H1 (cell line): ENCODE measurements around the gene CHST3. TPM values are rescaled to one million over a fixed set of nuclear protein-coding genes. Genes with fewer than 3 reads are reported as not detected.

ENCODE experiments used
- CTCF ChIA-PET: fragments of 300-600 bp; sonication (Branson Sonifier 250); formaldehyde crosslinking; loops from one replicate; lab custom pipeline; 2021; ENCODE audit not compliant: partially characterized antibody; lab: Charles Lee
- POLR2A ChIA-PET: fragments of 300-600 bp; sonication (Branson Sonifier 250); formaldehyde crosslinking; loops from one replicate; lab custom pipeline; 2021; ENCODE audit warnings: inconsistent platforms; ENCODE audit not compliant: partially characterized antibody; lab: Charles Lee
- DNase-seq, 2 experiments: peaks; one replicate each; pipeline versions ENCODE4 v3.0.0 to v3.0.0-alpha.2; 2010 to 2022; ENCODE audit warnings: low spot score in 2 of 2, low read depth in 1 of 2, mixed read lengths in 1 of 2
- FAIRE-seq: peaks from 2 replicates; lab custom pipeline; 2011; peaks lifted over from hg19 to GRCh38; lab: Jason Lieb, UNC
- H2AFZ ChIP-seq: 2 replicates; pipeline ENCODE4 v1.8.1; 2012; ENCODE audit warnings: low read length, inconsistent platforms
- H2AK5ac ChIP-seq: 2 replicates; pipeline ENCODE4 v1.6.1; 2013; ENCODE audit warnings: low read depth, low read length
- H2BK120ac ChIP-seq: replicated peaks from 2 replicates; pipeline ENCODE3; 2013; ENCODE audit warnings: low read depth, low read length, inconsistent platforms
- H2BK12ac ChIP-seq: 2 replicates; pipeline ENCODE4 v1.6.1; 2013; ENCODE audit warnings: low read depth, low read length
- H2BK15ac ChIP-seq: 2 replicates; pipeline ENCODE4 v1.6.1; 2013; ENCODE audit warnings: low read length
- H2BK20ac ChIP-seq: 2 replicates; pipeline ENCODE4 v1.6.1; 2013; ENCODE audit warnings: low read length
- H2BK5ac ChIP-seq: 2 replicates; pipeline ENCODE4 v1.6.1; 2013; ENCODE audit warnings: low read depth, low read length
- H3K14ac ChIP-seq: 2 replicates; pipeline ENCODE4 v1.6.1; 2013; ENCODE audit warnings: inconsistent platforms; ENCODE audit not compliant: insufficient read length
- H3K18ac ChIP-seq: 2 replicates; pipeline ENCODE4 v1.6.1; 2013; ENCODE audit warnings: low read length; ENCODE audit errors: extremely low read depth
- H3K23ac ChIP-seq: 2 replicates; pipeline ENCODE4 v1.6.1; 2013; ENCODE audit warnings: inconsistent platforms; ENCODE audit not compliant: insufficient read length
- H3K23me2 ChIP-seq: 2 replicates; pipeline ENCODE4 v1.6.1; 2013; ENCODE audit warnings: low read depth, low read length
- H3K27ac ChIP-seq: 2 replicates; pipeline ENCODE4 v1.6.1; 2011; ENCODE audit warnings: low read depth, low read length, inconsistent platforms
- H3K27me3 ChIP-seq, 4 experiments: replicated peaks in 1 of 4; 1 replicate in 1 of 4; 2 replicates in 3 of 4; pipeline versions ENCODE4 v1.6.1 to v1.8.1; 2011 to 2013; ENCODE audit warnings: low read length in 3 of 4, mild to moderate bottlenecking in 3 of 4, inconsistent platforms in 2 of 4, mixed read lengths in 2 of 4, moderate library complexity in 1 of 4; ENCODE audit not compliant: control insufficient read depth in 3 of 4, insufficient read depth in 3 of 4; ENCODE audit errors: extremely low read depth in 1 of 4
- H3K36me3 ChIP-seq, 4 experiments: 2 replicates each; pipeline versions ENCODE4 v1.6.1 to v1.8.1; 2011 to 2013; ENCODE audit warnings: mild to moderate bottlenecking in 4 of 4, low read length in 3 of 4, moderate library complexity in 2 of 4, control low read depth in 1 of 4, inconsistent platforms in 1 of 4; ENCODE audit not compliant: insufficient read depth in 4 of 4, control insufficient read depth in 2 of 4
- H3K4ac ChIP-seq: replicated peaks from 2 replicates; pipeline ENCODE3; 2013; ENCODE audit warnings: low read length, low read depth, mixed read lengths, inconsistent platforms; ENCODE audit not compliant: insufficient read length
- H3K4me1 ChIP-seq, 4 experiments: replicated peaks in 1 of 4; 1 replicate in 1 of 4; 2 replicates in 3 of 4; pipeline versions ENCODE4 v1.6.1 to v1.8.1; 2011 to 2013; ENCODE audit warnings: low read length in 3 of 4, inconsistent platforms in 2 of 4, mixed read lengths in 1 of 4; ENCODE audit not compliant: insufficient read depth in 4 of 4, control insufficient read depth in 3 of 4
- H3K4me2 ChIP-seq, 2 experiments: 2 replicates each; pipeline versions ENCODE4 v1.6.1 to v1.8.1; 2011 to 2013; ENCODE audit warnings: low read depth in 2 of 2, low read length in 2 of 2, control low read depth in 1 of 2, inconsistent platforms in 1 of 2, mild to moderate bottlenecking in 1 of 2; ENCODE audit not compliant: insufficient read depth in 1 of 2
- H3K4me3 ChIP-seq, 4 experiments: fragments of 200-600, 300-600 bp in 1 of 4; sonication (generic), shearing (Covaris generic), sonication (Bioruptor Twin) in 1 of 4; 2 replicates each; pipeline versions ENCODE4 v1.5.1 to v1.8.1; 2011 to 2016; ENCODE audit warnings: low read length in 4 of 4, low read depth in 3 of 4, control low read depth in 2 of 4, inconsistent platforms in 2 of 4, mild to moderate bottlenecking in 2 of 4, mixed read lengths in 1 of 4, moderate library complexity in 1 of 4; ENCODE audit not compliant: insufficient read depth in 2 of 4; ENCODE audit errors: extremely low read depth in 1 of 4
- H3K56ac ChIP-seq: replicated peaks from 2 replicates; pipeline ENCODE3; 2013; ENCODE audit warnings: low read depth, mild to moderate bottlenecking, mixed read lengths, low read length, inconsistent platforms; ENCODE audit not compliant: insufficient read length
- H3K79me1 ChIP-seq: 2 replicates; pipeline ENCODE4 v1.6.1; 2013; ENCODE audit warnings: low read depth, low read length, control low read depth
- H3K79me2 ChIP-seq, 2 experiments: 2 replicates each; pipeline versions ENCODE4 v1.6.1 to v1.8.1; 2012 to 2013; ENCODE audit warnings: low read length in 2 of 2, mild to moderate bottlenecking in 2 of 2, inconsistent platforms in 1 of 2; ENCODE audit not compliant: insufficient read depth in 2 of 2, control insufficient read depth in 1 of 2
- H3K9ac ChIP-seq, 4 experiments: replicated peaks in 1 of 4; 1 replicate in 1 of 4; 2 replicates in 3 of 4; pipeline versions ENCODE4 v1.6.1 to v1.8.1; 2011 to 2013; ENCODE audit warnings: low read depth in 3 of 4, low read length in 3 of 4, control low read depth in 2 of 4, mild to moderate bottlenecking in 2 of 4, moderate library complexity in 2 of 4, inconsistent platforms in 1 of 4; ENCODE audit errors: extremely low read depth in 1 of 4
- H3K9me3 ChIP-seq, 2 experiments: 2 replicates each; pipeline versions ENCODE4 v1.6.1 to v1.8.1; 2012 to 2013; ENCODE audit warnings: mild to moderate bottlenecking in 2 of 2, moderate library complexity in 2 of 2, control low read depth in 1 of 2, inconsistent platforms in 1 of 2, low read depth in 1 of 2, low read length in 1 of 2, mixed read lengths in 1 of 2; ENCODE audit not compliant: insufficient read depth in 2 of 2
- H4K20me1 ChIP-seq, 2 experiments: replicated peaks in 1 of 2; 2 replicates each; pipeline versions ENCODE3 to v1.8.1; 2011 to 2013; ENCODE audit warnings: inconsistent platforms in 2 of 2, low read length in 2 of 2, mild to moderate bottlenecking in 1 of 2; ENCODE audit not compliant: insufficient read depth in 2 of 2, control insufficient read depth in 1 of 2
- H4K5ac ChIP-seq: 2 replicates; pipeline ENCODE4 v1.6.1; 2013; ENCODE audit warnings: low read length, low read depth, mixed read lengths, inconsistent platforms; ENCODE audit not compliant: insufficient read length
- H4K8ac ChIP-seq: 2 replicates; pipeline ENCODE4 v1.8.0; 2013; ENCODE audit warnings: mild to moderate bottlenecking, moderate library complexity, low read length, inconsistent platforms; ENCODE audit not compliant: insufficient read depth; ENCODE audit errors: extremely low read depth
- H4K91ac ChIP-seq: replicated peaks from 2 replicates; pipeline ENCODE3; 2013; ENCODE audit warnings: low read length, mixed read lengths, inconsistent platforms; ENCODE audit not compliant: insufficient read length
- ASH2L ChIP-seq: fragments of 200-600, 300-600 bp; sonication (generic); IDR thresholded peaks from one replicate; pipeline ENCODE4 v1.7.1; 2017; ENCODE audit warnings: low read length
- CHD2 ChIP-seq: IDR thresholded peaks from 2 replicates; pipeline ENCODE4 v1.6.1; 2012; ENCODE audit warnings: low read length, improper control_type of control experiment
- EP300 ChIP-seq, 2 experiments: IDR thresholded peaks; 1 replicate in 1 of 2; 2 replicates in 1 of 2; pipeline ENCODE4 v1.6.1; 2011 to 2012; ENCODE audit warnings: low read depth in 2 of 2, low read length in 2 of 2, mild to moderate bottlenecking in 2 of 2, borderline replicate concordance in 1 of 2, inconsistent platforms in 1 of 2, moderate library complexity in 1 of 2
- NRF1 ChIP-seq: IDR thresholded peaks from 2 replicates; pipeline ENCODE4 v1.6.1; 2011; ENCODE audit warnings: mild to moderate bottlenecking, low read depth, low read length, improper control_type of control experiment
- RAD21 ChIP-seq, 2 experiments: IDR thresholded peaks in 1 of 2; conservative IDR thresholded peaks in 1 of 2; 2 replicates each; pipeline ENCODE4 v1.6.1; 2011; ENCODE audit warnings: low read depth in 2 of 2, low read length in 2 of 2, improper control_type of control experiment in 1 of 2, inconsistent platforms in 1 of 2, mild to moderate bottlenecking in 1 of 2, moderate library complexity in 1 of 2
- RFX5 ChIP-seq: IDR thresholded peaks from 2 replicates; pipeline ENCODE4 v1.6.1; 2011; ENCODE audit warnings: low read depth, low read length, improper control_type of control experiment, borderline replicate concordance
- SAP30 ChIP-seq: fragments of 300-600 bp; sonication (generic); IDR thresholded peaks from 2 replicates; pipeline ENCODE4 v1.7.1; 2012; ENCODE audit warnings: low read length, moderate library complexity, mild to moderate bottlenecking, inconsistent platforms; ENCODE audit not compliant: insufficient read depth, insufficient replicate concordance
- SIX5 ChIP-seq: IDR thresholded peaks from 2 replicates; pipeline ENCODE4 v1.6.1; 2011; ENCODE audit warnings: mild to moderate bottlenecking, low read depth, low read length
- SP1 ChIP-seq: IDR thresholded peaks from 2 replicates; pipeline ENCODE4 v1.6.1; 2011; ENCODE audit warnings: low read depth, low read length
- SRF ChIP-seq: IDR thresholded peaks from 2 replicates; pipeline ENCODE4 v1.6.1; 2011; ENCODE audit warnings: mild to moderate bottlenecking, low read depth, low read length, moderate library complexity
- TEAD4 ChIP-seq: IDR thresholded peaks from 2 replicates; pipeline ENCODE4 v1.6.1; 2012; ENCODE audit warnings: low read depth, low read length, inconsistent platforms, mixed read lengths
- WGBS, 2 experiments: shearing (Covaris generic) in 1 of 2; methylation state at CpG; one replicate each; pipeline versions ENCODE4 v1.1.6 to v1.1.7; 2013 to 2015; ENCODE audit warnings: low lambda C conversion rate in 2 of 2, mixed read lengths in 2 of 2, inconsistent platforms in 1 of 2, low coverage in 1 of 2, missing lambda C conversion rate in 1 of 2; ENCODE audit not compliant: insufficient replicate concordance in 2 of 2, insufficient coverage in 1 of 2, insufficient read length in 1 of 2; ENCODE audit errors: extremely low coverage in 1 of 2, missing lambda C conversion rate in 1 of 2; 5-methylcytosine and 5-hydroxymethylcytosine counted together
- polyA plus RNA-seq, 7 experiments: library from polyadenylated mRNA; depleted of rRNA in 3 of 7; stranded (reverse) in 5 of 7; unstranded in 2 of 7; fragments of >200 nt in 5 of 7; fragments of 200-250 nt in 2 of 7; gene quantifications; 1 replicate in 5 of 7; 2 replicates in 1 of 7; 4 replicates in 1 of 7; pipeline versions ENCODE4 v1.2.1 to v1.2.3, GENCODE V29; 2011 to 2013; ENCODE audit warnings: missing spikeins in 2 of 7, mixed read lengths in 2 of 7
- total RNA-seq: library from RNA; stranded (reverse); fragmentation: NEBNext Ultra II Directional; extraction: Animal tissue kit (Norgen Biotek cat#: 25700); gene quantifications from 2 replicates; pipeline ENCODE4 v1.2.1, GENCODE V29; 2021

CHST3 gene
- total and polyA plus RNA-seq, 2 of the 8 experiments (the other 6 are each of a cell fraction or from before 2014, with no cell fraction given) = 2.0 to 5.8 TPM

GRCh38 chr10:71971311-71971731 is 7.1 kb downstream of the CHST3 start:
- Histone ChIP-seq H2BK120ac (no peak overlapping the region), H4K8ac (no peak overlapping the region), H4K20me1 (no peaks in the 10 kb centered on the region), H3K4me3 (no peak overlapping the region), H4K91ac (no peak overlapping the region), H3K4ac (no peak overlapping the region), H3K27me3 (peaks cover 0 to 4% (median under 1%) of the 10 kb centered on the region in 4 experiments; a peak in 2 of 7 replicates), H3K4me2 (no peak overlapping the region), H3K79me2 (no peaks in the 10 kb centered on the region), H2AK5ac (no peak overlapping the region), H3K9me3 (no peaks in the 10 kb centered on the region), H3K23me2 (no peaks in the 10 kb centered on the region), H2BK15ac (no peak overlapping the region), H3K27ac (no peak overlapping the region), H2BK20ac (no peak overlapping the region), H3K56ac (no peak overlapping the region), H3K4me1 (peaks cover 0 to 6% (median 2%) of the 10 kb centered on the region in 4 experiments; a peak in 1 of 7 replicates), H4K5ac (no peak overlapping the region), H3K23ac (no peak overlapping the region), H3K14ac (no peak overlapping the region), H3K9ac (no peak overlapping the region), H2AFZ (no peak overlapping the region), H2BK5ac (no peak overlapping the region), H3K18ac (no peak overlapping the region), H2BK12ac (no peak overlapping the region), H3K79me1 (peaks cover 5% of the 10 kb centered on the region), H3K36me3 (no peaks in the 10 kb centered on the region)
- no peak for DNase-seq
- POLR2A ChIA-PET = interaction anchor here (1.0 to 1.6 kb wide), 2 partner anchors 302 to 358 kb away, joined by 3 to 4 read pairs; partner anchors contain the start of gene DDIT4
- CTCF ChIA-PET = interaction anchor here (0.9 to 6.4 kb wide), 16 partner anchors 10 to 295 kb away, joined by 3 to 26 read pairs (median 4); no protein-coding TSS in a partner anchor
- no peak for FAIRE-seq
- WGBS, 2 experiments = 88% methylated on average over 13 of the region's 13 CpGs; no CpG with 5 or more reads in 1 of the 2 experiments
- TF ChIP-seq RFX5 (no peak), RAD21 (IDR thresholded peaks at IDR 0.05 in 1 of 2, conservative IDR thresholded peaks at IDR 0.05 in 1 of 2; ENCODE audit: low read depth in 2 of 2, low read length in 2 of 2) (no peak), ASH2L (no peak), SAP30 (no peak), NRF1 (no peak), EP300 (IDR thresholded peaks at IDR 0.05; ENCODE audit: borderline replicate concordance in 1 of 2, low read depth in 2 of 2, low read length in 2 of 2) (no peak), SIX5 (no peak), SRF (no peak), TEAD4 (no peak), SP1 (no peak), CHD2 (no peak)
